OCI-M2 (cell line): ENCODE data around the gene VPS4A.

Experiments used
- DNase-seq: peaks from one replicate; lab custom pipeline; 2025; ENCODE audit not compliant: unreplicated experiment; lab: John Stamatoyannopoulos, UW

VPS4A gene

GRCh38 chr16:69306031-69306430 lies 5.1 kb upstream of the VPS4A start:
- no peak for DNase-seq

GRCh38 chr16:69307091-69307490 lies 4.1 kb upstream of the VPS4A start:
- DNase-seq, result no peak

GRCh38 chr16:69307856-69308255 lies 3.3 kb upstream of the VPS4A start:
- DNase-seq, result no peak

GRCh38 chr16:69309316-69309715 lies 1.8 kb upstream of the VPS4A start:
- DNase-seq, result no peak

GRCh38 chr16:69311533-69312387 lies 610 bp downstream of the VPS4A start:
- no peak for DNase-seq

- no peak for DNase-seq
Measured at GRCh38 chr16:69313469-69313868, 2.3 kb downstream of the VPS4A start.

GRCh38 chr16:69314534-69314933 lies 3.4 kb downstream of the VPS4A start:
- no peak for DNase-seq

- no peak for DNase-seq
Measured at GRCh38 chr16:69315486-69316311, 4.5 kb downstream of the VPS4A start.

- no peak for DNase-seq
Measured at GRCh38 chr16:69316595-69317034, 5.5 kb downstream of the VPS4A start.

- DNase-seq, result no peak
Measured at GRCh38 chr16:69318177-69318910, 7.2 kb downstream of the VPS4A start.

- DNase-seq, result no peak
Measured at GRCh38 chr16:69318911-69319289, 7.8 kb downstream of the VPS4A start.

- DNase-seq, result no peak
Measured at GRCh38 chr16:69319381-69319780, 8.2 kb downstream of the VPS4A start.

- no peak for DNase-seq
Measured at GRCh38 chr16:69319826-69320739, 8.9 kb downstream of the VPS4A start.

GRCh38 chr16:69320740-69321073 lies 9.6 kb downstream of the VPS4A start:
- no peak for DNase-seq

GRCh38 chr16:69321080-69321479 lies 9.9 kb downstream of the VPS4A start:
- no peak for DNase-seq

- DNase-seq, result no peak
Measured at GRCh38 chr16:69322343-69322742, 11.2 kb downstream of the VPS4A start.

- DNase-seq, result no peak
Measured at GRCh38 chr16:69323415-69323814, 12.3 kb downstream of the VPS4A start.

- DNase-seq, result no peak
Measured at GRCh38 chr16:69324013-69324531, 12.9 kb downstream of the VPS4A start.

- no peak for DNase-seq
Measured at GRCh38 chr16:69324585-69325253, 13.6 kb downstream of the VPS4A start.

- DNase-seq, result no peak
Measured at GRCh38 chr16:69325784-69326171, 14.6 kb downstream of the VPS4A start.
